ENCODE results near the gene TH. TPM values are rescaled to one million over a fixed set of nuclear protein-coding genes. Genes with fewer than 3 reads are reported as not detected.

Gene TH
- total and polyA plus RNA-seq, 2 experiments from 2014 or later = 0.34 TPM; not detected in 1

GRCh38 chr11:2172676-2173075 lies 1.1 kb upstream of the TH start:
- no peak overlapping the region for H3K4me3 Mint-ChIP-seq
- no peaks in the 10 kb centered on the region for H3K27me3 ChIP-seq (ENCODE audit: insufficient read depth)
- DNase-seq (ENCODE audit: low spot score) = no peak
- H3K27ac ChIP-seq (ENCODE audit: low read depth) = no peak overlapping the region
- no peaks in the 10 kb centered on the region for H3K36me3 ChIP-seq (ENCODE audit: insufficient read depth)
- TF ChIP-seq ZNF462 (CRISPR knock-in tag; IDR thresholded peaks at IDR 0.05) (no peak), JUNB (IDR thresholded peaks at IDR 0.05; ENCODE audit: unreplicated experiment) (no peak), EZH2 (IDR thresholded peaks at IDR 0.05; ENCODE audit: low read depth, unreplicated experiment) (no peak), POLR2AphosphoS5 (IDR thresholded peaks at IDR 0.05; ENCODE audit: low read depth) (no peak), CTCF (conservative IDR thresholded peaks at IDR 0.05; ENCODE audit: low read depth in 2 of 2) (no peak), ETS1 (IDR thresholded peaks at IDR 0.05) (no peak), EZH2phosphoT487 (IDR thresholded peaks at IDR 0.05; ENCODE audit: unreplicated experiment) (no peak), NANOG (IDR thresholded peaks at IDR 0.05; ENCODE audit: borderline replicate concordance) (no peak), REST (IDR thresholded peaks at IDR 0.05; ENCODE audit: unreplicated experiment) (no peak), CREB1 (CRISPR knock-in tag; IDR thresholded peaks at IDR 0.05; ENCODE audit: low read depth) (no peak)
- H3K27ac Mint-ChIP-seq = no peak overlapping the region
- H3K4me2 ChIP-seq = no peak overlapping the region
- H3K9me3 Mint-ChIP-seq = no peaks in the 10 kb centered on the region
- no peaks in the 10 kb centered on the region for H3K4me1 Mint-ChIP-seq
- H3K79me2 ChIP-seq (replicated peaks; ENCODE audit: insufficient read depth) = no peaks in the 10 kb centered on the region
- no peaks in the 10 kb centered on the region for H3K4me1 ChIP-seq (ENCODE audit: insufficient read depth)
- no peaks in the 10 kb centered on the region for H3F3A ChIP-seq (replicated peaks; ENCODE audit: low read depth)
- H3K9me2 ChIP-seq (ENCODE audit: insufficient read depth) = no peaks in the 10 kb centered on the region
- H3K36me3 Mint-ChIP-seq (ENCODE audit: low read depth) = no peaks in the 10 kb centered on the region
- H2AFZ ChIP-seq = no peak overlapping the region
- peaks cover 26% of the 10 kb centered on the region for H3K27me3 Mint-ChIP-seq (ENCODE audit: insufficient read depth, low read depth, poor library complexity)
- H3K4me3 ChIP-seq = no peak overlapping the region
- no peak for ATAC-seq
- no peaks in the 10 kb centered on the region for H4K20me1 ChIP-seq (replicated peaks; ENCODE audit: insufficient read depth)

Measured in GM23338 (cell line).